WERI-Rb-1 (cell line): ENCODE data around the gene CDH4.

Experiments
- DNase-seq: peaks from one replicate; pipeline ENCODE4 v3.0.0-alpha.2; 2020
- H3K27ac ChIP-seq: fragments of 250-450 bp; sonication (Bioruptor Pico); 2 replicates; pipeline ENCODE4 v1.5.1; 2020; ENCODE audit warnings: mild to moderate bottlenecking, moderate library complexity
- H3K27me3 ChIP-seq: fragments of 250-450 bp; sonication (Bioruptor Pico); 2 replicates; pipeline ENCODE4 v1.5.1; 2021; ENCODE audit warnings: mild to moderate bottlenecking, low read depth, moderate library complexity; ENCODE audit not compliant: insufficient read depth, severe bottlenecking
- H3K36me3 ChIP-seq: fragments of 250-450 bp; sonication (Bioruptor Pico); 2 replicates; pipeline ENCODE4 v1.5.1; 2020; ENCODE audit warnings: mild to moderate bottlenecking, moderate library complexity
- H3K4me3 ChIP-seq: 2 replicates; pipeline ENCODE4 v1.5.1; 2011; ENCODE audit warnings: low read depth, mild to moderate bottlenecking, control low read depth, low read length
- H3K9me3 ChIP-seq: fragments of 250-450 bp; sonication (Bioruptor Pico); 2 replicates; pipeline ENCODE4 v1.5.1; 2021; ENCODE audit warnings: mild to moderate bottlenecking, moderate library complexity; ENCODE audit not compliant: severe bottlenecking
- CTCF ChIP-seq: IDR thresholded peaks from 2 replicates; pipeline ENCODE4 v1.5.1; 2011; ENCODE audit warnings: low read depth, mild to moderate bottlenecking, control low read depth, inconsistent platforms, low read length

The CDH4 gene

GRCh38 chr20:61508301-61509096 lies 256.4 kb downstream of the CDH4 start:
- Histone ChIP-seq H3K9me3 (no peaks in the 10 kb centered on the region), H3K27me3 (peaks cover 98% of the 10 kb centered on the region), H3K27ac (no peak overlapping the region), H3K36me3 (no peaks in the 10 kb centered on the region), H3K4me3 (no peak overlapping the region)
- no peak for DNase-seq
- no peak for TF ChIP-seq CTCF

- Histone ChIP-seq H3K27me3 (peaks cover 98% of the 10 kb centered on the region), H3K36me3 (no peaks in the 10 kb centered on the region)
These were observed 258.8 kb downstream of the CDH4 start for GRCh38 chr20:61510778-61511330.

GRCh38 chr20:61512475-61512874 lies 260.4 kb downstream of the CDH4 start:
- Histone ChIP-seq H3K9me3 (no peaks in the 10 kb centered on the region), H3K27ac (no peak overlapping the region), H3K27me3 (peaks cover 98% of the 10 kb centered on the region), H3K4me3 (no peak overlapping the region), H3K36me3 (no peaks in the 10 kb centered on the region)
- no peak for DNase-seq
- TF ChIP-seq CTCF, result no peak

More at GRCh38 chr20:61510778-61511330, 258.8 kb downstream of the CDH4 start:
- H3K9me3 ChIP-seq, result no peaks in the 10 kb centered on the region
- H3K27ac ChIP-seq, result no peak overlapping the region
- H3K4me3 ChIP-seq, result no peak overlapping the region
- no peak for DNase-seq
- no peak for TF ChIP-seq CTCF

- peaks cover 97% of the 10 kb centered on the region for H3K27me3 ChIP-seq
- no peak overlapping the region for H3K27ac ChIP-seq
These were observed 261.3 kb downstream of the CDH4 start for GRCh38 chr20:61513124-61514017.

GRCh38 chr20:61514018-61514365 lies 261.9 kb downstream of the CDH4 start:
- no peaks in the 10 kb centered on the region for H3K9me3 ChIP-seq
- DNase-seq, result no peak
- H3K27me3 ChIP-seq, result peaks cover 96% of the 10 kb centered on the region
- H3K27ac ChIP-seq, result no peak overlapping the region
- TF ChIP-seq CTCF, result no peak
- no peaks in the 10 kb centered on the region for H3K36me3 ChIP-seq
- no peak overlapping the region for H3K4me3 ChIP-seq

More at GRCh38 chr20:61513124-61514017, 261.3 kb downstream of the CDH4 start:
- DNase-seq, result no peak
- H3K4me3 ChIP-seq, result no peak overlapping the region
- H3K36me3 ChIP-seq, result no peaks in the 10 kb centered on the region
- TF ChIP-seq CTCF, result no peak
- H3K9me3 ChIP-seq, result no peaks in the 10 kb centered on the region
